C4-2B (cell line): ENCODE data around the gene REXO4.
A peak's percentile ranks its signal among the peaks of the same experiment; 100 is the strongest.

ENCODE experiments used
- H3K27ac ChIP-seq: fragments of 450-650 bp; 2 replicates; pipeline ENCODE4 v1.5.1; 2017
- ZFX ChIP-seq: fragments of 450-650 bp; IDR thresholded peaks from 2 replicates; pipeline ENCODE4 v1.6.1; 2017
- TF ChIP-seq, protein P1 (sequence below): fragments of 450-650 bp; conservative IDR thresholded peaks from 2 replicates; pipeline ENCODE4 v1.5.1; 2017; ENCODE audit warnings: mild to moderate bottlenecking

REXO4 gene

GRCh38 chr9:133461975-133462374, 44.2 kb upstream of the REXO4 start:
- peak overlapping the region; percentile 97 for H3K27ac ChIP-seq
- TF ChIP-seq, protein P1, sequence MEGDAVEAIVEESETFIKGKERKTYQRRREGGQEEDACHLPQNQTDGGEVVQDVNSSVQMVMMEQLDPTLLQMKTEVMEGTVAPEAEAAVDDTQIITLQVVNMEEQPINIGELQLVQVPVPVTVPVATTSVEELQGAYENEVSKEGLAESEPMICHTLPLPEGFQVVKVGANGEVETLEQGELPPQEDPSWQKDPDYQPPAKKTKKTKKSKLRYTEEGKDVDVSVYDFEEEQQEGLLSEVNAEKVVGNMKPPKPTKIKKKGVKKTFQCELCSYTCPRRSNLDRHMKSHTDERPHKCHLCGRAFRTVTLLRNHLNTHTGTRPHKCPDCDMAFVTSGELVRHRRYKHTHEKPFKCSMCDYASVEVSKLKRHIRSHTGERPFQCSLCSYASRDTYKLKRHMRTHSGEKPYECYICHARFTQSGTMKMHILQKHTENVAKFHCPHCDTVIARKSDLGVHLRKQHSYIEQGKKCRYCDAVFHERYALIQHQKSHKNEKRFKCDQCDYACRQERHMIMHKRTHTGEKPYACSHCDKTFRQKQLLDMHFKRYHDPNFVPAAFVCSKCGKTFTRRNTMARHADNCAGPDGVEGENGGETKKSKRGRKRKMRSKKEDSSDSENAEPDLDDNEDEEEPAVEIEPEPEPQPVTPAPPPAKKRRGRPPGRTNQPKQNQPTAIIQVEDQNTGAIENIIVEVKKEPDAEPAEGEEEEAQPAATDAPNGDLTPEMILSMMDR = no peak
- no peak for TF ChIP-seq ZFX

GRCh38 chr9:133460405-133461175, 42.8 kb upstream of the REXO4 start:
- H3K27ac ChIP-seq = peak overlapping the region; percentile 97

DNA sequence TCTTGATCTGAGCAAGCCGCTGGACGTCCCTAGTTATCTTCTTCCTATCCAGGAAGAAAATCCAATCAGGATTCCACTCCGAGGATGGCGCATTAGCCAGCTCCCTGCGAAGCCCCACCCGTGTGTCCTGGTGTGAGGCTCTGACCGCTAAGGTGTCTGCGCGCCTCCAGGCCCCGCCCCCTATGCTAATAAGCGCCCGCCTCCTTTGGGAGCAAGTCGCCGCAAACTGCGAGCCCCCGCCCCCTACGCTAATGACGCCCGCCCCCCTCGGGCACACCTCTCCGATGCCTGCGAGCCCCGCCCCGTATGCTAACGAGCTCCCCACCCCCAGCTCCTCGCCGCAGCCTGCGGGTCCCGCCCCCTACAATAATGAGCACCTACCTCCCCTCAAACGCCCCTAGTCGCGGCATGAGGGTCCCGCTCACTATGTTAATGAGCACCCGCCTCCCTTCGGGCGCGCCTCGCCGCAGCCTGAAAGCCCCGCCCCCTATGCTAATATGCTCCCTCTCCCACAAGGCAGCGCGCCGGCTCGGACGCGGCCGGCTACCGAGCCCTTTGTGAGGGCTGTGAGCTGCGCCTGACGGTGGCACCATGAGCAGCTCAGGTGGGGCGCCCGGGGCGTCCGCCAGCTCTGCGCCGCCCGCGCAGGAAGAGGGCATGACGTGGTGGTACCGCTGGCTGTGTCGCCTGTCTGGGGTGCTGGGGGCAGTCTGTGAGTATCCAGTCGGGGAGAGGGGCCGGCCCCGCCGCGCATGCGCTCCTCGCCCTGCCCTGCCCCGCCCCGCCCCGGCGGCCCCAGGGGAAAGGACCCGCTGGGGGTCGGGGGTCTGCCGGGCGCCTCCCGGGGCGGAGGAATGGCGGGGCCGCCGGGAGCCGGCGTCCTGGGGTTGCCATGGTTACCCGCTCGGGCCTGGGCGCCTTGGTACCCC, 41.9 kb upstream of the REXO4 start, which contains the start of gene CACFD1:
Gene CACFD1, plus strand, starts transcription at position 503 of the 929 bp plus-strand sequence. Its CDS starts 89 bp downstream, at position 592.
- H3K27ac ChIP-seq = peak within 1 kb of the TSS; percentile 97
- TF ChIP-seq, protein P1 = no peak
- no peak for TF ChIP-seq ZFX

More at GRCh38 chr9:133460405-133461175, 42.8 kb upstream of the REXO4 start:
- TF ChIP-seq ZFX = no peak
- TF ChIP-seq, protein P1 = no peak

DNA sequence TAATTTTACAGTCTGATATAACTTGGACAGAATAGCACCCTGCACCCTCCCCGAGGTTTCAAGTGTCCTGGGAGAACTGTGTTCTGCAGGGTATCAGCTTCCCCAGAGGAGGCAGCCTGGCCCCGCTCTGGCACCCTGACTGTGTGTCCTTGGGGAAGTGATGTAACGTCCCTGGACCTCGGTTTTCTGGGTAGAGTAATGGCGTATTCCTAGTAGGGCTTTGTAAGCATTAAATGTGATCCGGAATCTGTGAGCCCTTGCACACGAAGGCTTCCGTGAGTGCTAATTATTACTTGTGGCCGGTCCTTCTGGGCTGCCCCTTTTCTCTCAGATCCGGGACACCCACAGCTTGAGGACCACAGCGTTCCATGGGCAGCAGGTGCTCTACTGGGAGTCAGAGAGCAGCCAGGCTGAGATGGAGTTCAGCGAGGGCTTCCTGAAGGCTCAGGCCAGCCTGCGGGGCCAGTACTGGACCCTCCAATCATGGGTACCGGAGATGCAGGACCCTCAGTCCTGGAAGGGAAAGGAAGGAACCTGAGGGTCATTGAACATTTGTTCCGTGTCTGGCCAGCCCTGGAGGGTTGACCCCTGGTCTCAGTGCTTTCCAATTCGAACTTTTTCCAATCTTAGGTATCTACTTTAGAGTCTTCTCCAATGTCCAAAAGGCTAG, 41.0 kb upstream of the REXO4 start:
- no peak for TF ChIP-seq ZFX
- TF ChIP-seq, protein P1 = no peak
- peak overlapping the region; percentile 97 for H3K27ac ChIP-seq

GRCh38 chr9:133457748-133458147, 39.9 kb upstream of the REXO4 start:
- no peak for TF ChIP-seq ZFX
- TF ChIP-seq, protein P1 = no peak
- no peak overlapping the region for H3K27ac ChIP-seq

DNA sequence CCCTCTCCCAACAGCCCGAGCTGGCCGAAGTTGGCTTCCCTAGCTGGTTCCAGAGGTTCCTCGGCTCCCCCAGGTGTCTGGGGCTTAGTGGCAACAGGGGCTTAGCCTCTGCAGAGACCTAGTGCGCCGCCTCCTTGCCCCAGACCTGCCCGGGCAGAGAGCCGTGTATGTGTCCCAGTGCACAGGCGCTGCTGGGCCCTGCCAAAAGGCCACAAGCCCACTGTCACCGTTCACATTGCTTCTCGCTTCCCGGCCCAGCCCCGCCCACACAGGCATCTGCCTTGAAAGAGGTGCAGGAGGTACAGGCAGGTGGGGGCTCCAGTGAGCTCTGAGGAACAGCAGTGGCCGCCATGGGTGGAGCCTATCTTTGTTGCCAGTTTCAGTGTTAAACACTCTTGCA, 39.4 kb upstream of the REXO4 start:
- no peak overlapping the region for H3K27ac ChIP-seq
- TF ChIP-seq, protein P1 = no peak
